Measurements from ENCODE around the gene ROCK1.
"Not testable (repeated sequence)": the region's sequence is repeated elsewhere in the genome, so short reads cannot be mapped to it uniquely, and the experiment has no call there.

The ROCK1 gene

DNA sequence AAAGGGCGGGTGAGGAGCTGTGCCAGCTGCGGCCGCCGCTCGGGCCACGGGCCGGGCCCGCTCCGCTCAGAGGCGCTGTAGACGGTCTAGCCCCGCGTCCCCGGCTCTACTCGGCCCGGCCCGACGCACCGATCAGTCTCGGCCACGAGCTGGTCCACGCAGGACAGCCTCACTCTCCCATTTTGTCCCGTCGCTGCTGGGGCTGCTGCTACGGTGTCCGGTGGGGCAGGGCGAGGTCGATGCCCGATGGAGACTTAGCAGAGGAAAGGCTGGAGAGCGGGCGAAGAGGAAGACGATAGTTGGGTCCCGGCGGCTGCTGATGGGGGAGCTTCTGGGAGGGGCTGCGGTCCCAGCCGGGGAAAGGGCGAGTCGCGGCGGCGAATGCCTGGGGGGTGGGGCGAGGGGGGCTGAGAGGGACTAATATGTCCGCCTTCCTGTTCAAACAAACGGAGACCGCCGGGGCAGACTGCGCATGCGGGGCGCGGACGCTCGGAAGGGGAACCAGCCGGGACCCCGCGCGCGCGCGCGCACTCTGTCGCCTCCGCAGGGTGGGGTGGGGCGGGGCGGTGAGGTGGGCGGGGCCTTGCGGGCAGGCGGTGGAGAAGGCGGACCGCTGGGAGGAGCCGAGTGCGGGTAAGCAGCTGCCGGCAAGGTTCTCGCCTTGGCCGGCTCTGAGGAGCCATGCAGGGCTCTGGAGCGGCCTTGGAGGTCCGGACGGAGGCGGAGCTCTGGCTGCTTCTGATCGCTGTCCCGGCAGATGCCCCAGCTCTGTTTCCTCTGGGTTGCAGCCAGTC is at the start of gene ROCK1:
ROCK1 (minus strand) TSS at position 468 of the 794 bp plus-strand sequence. CDS start 903 bp downstream, outside the sequence.
- peak; percentile 45 to 76 for DNase-seq

DNA sequence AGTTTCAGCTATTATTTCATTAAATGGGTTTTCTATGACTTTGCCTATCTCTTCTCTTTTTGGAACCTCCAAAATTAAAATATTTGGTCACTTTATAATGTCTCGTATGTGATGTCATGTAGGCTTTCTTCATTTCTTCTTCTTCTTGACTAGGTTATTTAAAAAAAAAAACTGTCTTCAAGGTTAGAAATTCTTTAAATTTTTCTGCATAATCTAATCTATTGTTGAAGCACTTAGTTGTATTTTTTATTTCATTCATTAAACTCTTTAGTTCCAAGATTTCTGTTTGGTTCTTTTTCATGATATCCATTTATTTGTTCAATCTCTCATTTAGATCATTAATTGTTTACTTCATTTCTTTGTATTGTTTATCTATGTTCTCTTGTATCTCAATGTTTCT is 43.8 kb upstream of the ROCK1 start:
- no peak for DNase-seq

DNA sequence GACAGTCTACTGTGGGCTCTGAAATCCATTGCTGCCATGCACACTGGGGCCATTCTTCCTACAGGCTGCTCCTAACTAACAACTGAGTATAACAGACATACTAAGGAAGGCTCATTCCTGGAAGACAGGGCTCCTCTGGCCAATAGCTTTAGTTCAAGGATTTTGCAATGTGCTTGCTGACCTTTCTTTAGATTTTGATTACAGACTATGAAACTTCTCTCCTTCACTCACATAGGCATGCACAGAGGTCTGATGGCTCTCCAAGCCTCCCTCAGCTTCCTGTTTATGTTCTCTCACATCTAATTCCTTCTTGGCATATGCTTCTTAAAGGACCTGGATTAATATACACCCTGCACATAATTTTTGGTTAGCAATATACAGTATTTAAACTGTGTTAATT is 34.4 kb upstream of the ROCK1 start:
- no peak for DNase-seq

- no peak for DNase-seq
Measured at GRCh38 chr18:21145371-21145770, 33.8 kb upstream of the ROCK1 start.

DNA sequence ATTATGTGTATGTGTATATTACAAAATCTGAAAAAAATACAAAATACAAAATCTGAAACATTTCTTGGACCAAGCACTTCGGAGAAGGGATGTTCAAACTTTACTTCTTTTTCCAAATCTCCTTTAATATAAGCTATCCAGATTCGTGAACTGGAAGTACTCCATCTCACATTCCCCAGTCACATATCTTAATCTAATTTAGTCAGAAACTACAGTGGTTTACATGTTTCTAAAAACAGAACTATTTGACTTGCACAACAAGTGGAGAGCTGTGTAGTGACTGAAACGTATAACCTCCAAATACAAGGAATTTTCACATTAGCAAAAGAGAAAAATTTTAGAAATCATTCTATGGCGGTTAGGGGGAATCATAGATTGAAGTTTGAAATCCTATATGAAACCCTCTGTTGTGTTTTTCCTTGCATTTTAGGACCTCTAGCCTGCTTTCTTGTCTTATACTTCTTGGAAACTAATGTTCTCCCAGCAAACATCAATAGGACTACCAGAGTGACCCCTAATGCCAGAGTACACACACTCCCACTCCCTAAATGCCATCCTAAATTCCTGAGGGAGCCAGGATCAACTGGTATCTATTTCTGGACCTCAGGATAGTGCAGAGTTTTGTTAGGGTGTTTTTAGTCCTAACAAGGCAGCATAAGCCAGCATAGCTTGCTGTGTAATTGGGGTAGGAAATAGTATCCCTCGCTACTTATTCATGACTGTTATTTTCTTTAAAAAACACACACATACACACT is 30.2 kb upstream of the ROCK1 start:
- no peak for DNase-seq

DNA sequence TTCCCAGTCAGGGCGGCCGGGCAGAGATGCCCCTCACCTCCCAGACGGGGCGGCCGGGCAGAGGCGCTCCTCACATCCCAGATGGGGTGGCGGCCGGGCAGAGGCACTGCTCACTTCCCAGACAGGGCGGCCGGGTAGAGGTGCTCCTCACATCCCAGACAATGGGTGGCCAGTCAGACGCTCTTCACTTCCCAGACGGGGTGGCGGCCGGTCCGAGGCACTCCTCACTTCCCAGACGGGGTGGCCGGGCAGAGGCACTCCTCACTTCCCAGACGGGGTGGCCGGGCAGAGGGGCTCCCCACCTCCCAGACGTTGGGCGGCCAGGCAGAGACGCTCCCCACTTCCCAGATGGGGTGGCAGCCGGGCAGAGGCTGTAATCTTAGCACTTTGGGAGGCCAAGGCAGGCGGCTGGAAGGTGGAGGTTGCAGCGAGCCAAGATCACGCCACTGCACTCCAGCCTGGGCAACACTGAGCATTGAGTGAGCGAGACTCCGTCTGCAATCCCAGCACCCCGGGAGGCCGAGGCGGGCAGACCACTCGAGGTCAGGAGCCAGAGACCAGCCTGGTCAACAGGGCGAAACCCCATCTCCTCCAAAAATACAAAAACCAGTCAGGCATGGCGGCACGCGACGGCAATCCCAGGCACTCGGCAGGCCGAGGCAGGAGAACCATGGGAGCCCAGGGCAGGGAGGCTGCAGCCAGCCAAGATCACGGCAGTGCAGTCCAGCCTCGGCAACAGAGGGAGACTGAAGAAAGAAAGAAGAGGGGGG is 26.3 kb upstream of the ROCK1 start:
- DNase-seq, result not testable (repeated sequence)

DNA sequence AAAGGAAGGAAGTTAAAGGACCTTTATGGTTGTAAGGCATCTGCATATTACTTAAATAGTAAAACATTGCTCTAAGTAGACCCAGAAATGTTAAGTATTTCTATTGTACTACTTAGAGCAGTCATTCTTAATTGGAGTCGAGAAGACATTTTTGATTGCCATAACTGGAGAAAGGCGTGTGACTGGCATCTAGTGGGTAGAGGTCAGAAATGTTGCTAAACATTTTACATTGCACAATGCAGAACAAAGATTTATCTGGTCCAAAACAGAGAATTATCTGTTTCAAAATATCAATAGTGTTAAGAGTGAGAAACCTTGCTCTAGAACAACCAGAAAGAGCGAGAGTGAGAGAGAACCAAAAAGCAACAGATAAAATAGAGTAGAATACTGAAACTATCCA is 23.3 kb upstream of the ROCK1 start:
- no peak for DNase-seq

GRCh38 chr18:21132398-21132918 is 20.8 kb upstream of the ROCK1 start:
- DNase-seq, result no peak

GRCh38 chr18:21131698-21132227 is 20.1 kb upstream of the ROCK1 start:
- no peak for DNase-seq

DNA sequence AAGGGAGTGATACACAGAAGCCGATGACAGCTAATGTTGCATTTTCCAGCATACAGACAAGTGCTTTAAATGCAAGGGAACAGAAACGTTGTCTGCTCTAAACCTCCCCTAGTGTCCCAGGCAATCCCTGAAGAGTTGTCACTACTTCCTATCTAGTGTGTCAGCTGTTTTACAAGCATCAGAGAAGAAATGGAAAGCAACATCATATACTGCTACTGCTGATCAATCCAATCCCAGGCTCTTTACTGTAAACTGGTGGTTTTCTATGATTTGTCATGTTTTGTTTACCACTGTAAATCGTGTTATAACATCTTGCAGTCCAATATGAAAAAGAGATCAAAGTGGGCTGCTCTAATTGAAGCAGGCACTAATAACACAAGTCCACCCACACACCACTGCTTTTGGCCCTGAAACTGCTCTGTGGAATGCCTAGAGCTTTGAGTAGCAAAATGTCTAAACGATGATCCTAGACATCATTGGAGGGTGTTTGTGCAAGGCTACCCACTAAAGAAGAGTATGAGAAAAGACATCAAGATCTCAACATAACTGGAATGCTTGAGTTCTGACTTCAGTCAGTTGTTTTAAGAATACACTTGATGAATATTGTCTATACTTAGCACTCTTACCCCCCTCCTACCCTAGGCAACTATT is 18.1 kb upstream of the ROCK1 start:
- no peak for DNase-seq

DNA sequence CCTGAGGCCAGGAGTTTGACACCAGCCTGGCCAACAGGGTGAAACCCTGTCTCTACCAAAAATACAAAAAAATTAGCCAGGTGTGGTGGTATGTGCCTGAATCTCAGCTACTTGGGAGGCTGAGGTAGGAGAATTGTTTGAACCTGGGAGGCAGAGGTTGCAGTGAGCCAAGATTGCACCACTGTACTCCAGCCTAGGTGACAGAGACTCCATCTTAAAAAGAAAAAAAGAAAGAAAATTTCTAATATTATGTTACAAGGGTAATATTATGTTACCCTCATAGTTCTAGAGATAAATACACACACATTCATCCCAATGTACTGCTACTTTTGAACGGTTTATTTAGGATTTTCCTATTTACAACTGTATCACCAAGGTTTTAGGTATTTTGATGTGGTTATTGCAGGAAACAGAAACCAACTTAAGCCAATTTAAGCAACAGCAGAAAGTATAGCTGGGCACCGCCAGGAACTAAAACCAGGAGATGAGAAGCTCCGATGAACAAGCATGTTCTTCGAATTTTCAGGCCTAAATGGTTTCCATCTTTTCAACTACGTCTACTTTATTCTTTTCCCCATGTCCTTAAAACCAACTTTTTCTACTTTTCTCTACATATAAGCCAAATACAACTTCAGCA is 11.8 kb upstream of the ROCK1 start:
- DNase-seq, result no peak

GRCh38 chr18:21118806-21119205 is 7.2 kb upstream of the ROCK1 start:
- DNase-seq, result no peak

DNA sequence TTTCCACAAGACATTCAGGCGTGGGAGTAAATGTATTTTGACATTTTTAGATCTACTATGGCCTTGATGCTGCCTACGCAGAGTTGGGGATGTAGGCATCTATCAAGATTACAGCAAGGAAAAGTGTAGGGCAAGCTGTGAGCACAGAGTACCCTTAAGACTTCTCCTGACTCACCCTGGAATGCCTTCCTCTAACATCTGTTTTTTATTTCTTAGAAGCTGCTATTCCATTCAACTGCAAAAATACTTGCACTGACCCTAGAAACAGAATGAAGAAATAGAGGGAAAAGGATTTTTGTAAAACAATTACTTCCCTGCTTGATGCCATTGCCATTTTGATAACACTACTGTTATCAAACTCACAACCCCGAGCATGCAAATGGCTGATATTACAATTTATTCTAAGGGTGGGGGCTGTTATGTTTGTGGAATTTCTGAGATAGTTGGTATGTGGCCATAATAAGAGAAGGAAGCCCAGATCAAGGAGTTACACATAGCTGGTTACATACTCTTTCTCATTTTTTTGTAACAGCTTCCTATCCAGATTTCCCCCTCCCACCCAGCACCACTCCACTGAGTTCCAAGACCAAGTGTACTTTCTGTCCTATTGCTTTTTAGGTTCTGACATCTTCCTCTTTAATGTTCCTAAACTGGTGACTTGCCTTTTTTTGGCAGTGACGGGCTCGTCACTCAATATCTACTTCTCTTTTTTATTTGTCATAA is 6.0 kb upstream of the ROCK1 start:
- DNase-seq, result no peak

- DNase-seq, result no peak
Measured at GRCh38 chr18:21115519-21116411, 4.2 kb upstream of the ROCK1 start.

DNA sequence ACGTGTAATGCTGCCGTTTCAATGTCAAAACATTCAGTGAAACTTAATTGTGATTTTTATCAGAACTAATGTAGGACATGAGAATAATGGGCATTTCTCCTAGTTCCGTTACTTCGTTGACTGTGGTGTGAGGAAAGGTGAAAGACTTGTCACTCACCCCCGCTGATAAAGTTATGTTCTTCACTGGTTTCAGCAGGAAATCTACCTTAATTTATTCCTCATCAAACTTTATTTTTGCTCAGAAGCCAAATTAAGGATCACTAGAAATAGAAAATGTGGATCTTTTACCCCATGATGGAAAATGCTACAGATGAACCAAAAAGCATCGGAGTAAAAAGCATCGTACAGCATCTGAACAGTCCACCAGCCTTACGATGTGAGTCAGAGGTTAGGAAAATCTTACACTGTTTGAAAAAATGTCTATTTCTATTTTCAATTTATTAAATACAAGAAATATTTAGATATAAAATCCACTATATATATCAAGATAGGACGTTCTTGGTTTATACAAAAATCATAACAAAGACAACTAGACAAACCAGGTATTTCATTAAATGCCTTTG is 1.0 kb upstream of the ROCK1 start:
- no peak for DNase-seq

GRCh38 chr18:21112140-21112473 is 494 bp upstream of the ROCK1 start:
- DNase-seq, result no peak

GRCh38 chr18:21110713-21111345 is 784 bp downstream of the ROCK1 start:
- DNase-seq, result no peak

- DNase-seq, result no peak
Measured at GRCh38 chr18:21109936-21110712, 1.5 kb downstream of the ROCK1 start.

DNA sequence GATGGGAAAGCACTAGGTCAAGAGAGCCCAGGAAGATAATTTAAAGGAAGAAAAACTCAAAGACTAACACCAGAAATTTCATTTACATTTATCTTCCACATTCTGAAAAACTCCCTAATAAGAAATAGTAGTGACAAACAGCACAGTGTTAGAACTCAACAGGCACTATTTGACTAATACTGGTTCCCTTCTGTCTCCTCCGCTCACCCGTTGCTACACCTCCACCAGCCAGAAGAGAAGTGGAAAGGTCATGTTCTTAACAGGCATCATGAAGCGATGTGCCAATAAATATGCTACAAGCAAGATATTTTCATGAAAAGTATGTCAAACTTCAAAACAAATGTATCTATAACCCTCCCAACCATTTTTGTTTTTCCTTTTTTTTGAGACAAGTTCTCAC is 5.7 kb downstream of the ROCK1 start:
- DNase-seq, result no peak

Data from cerebellar nuclear complex (tissue), 1 donor.